Measurements from ENCODE around the gene CATSPERD.
A peak's percentile ranks its signal among the peaks of the same experiment; 100 is the strongest.

The CATSPERD gene

GRCh38 chr19:5814852-5815246 is 94.4 kb downstream of the CATSPERD start:
- Histone ChIP-seq H3K4me3 (ENCODE audit: low read length) (no peak overlapping the region), H3K27ac (ENCODE audit: low read depth, low read length) (no peak overlapping the region), H3K36me3 (ENCODE audit: control insufficient read depth, insufficient read depth, low read length) (no peaks in the 10 kb centered on the region), H3K9ac (ENCODE audit: low read length) (no peak overlapping the region), H3K4me1 (ENCODE audit: control insufficient read depth, insufficient read depth, low read length) (no peaks in the 10 kb centered on the region), H3K27me3 (ENCODE audit: control insufficient read depth, insufficient read depth, low read length) (no peaks in the 10 kb centered on the region)

DNA sequence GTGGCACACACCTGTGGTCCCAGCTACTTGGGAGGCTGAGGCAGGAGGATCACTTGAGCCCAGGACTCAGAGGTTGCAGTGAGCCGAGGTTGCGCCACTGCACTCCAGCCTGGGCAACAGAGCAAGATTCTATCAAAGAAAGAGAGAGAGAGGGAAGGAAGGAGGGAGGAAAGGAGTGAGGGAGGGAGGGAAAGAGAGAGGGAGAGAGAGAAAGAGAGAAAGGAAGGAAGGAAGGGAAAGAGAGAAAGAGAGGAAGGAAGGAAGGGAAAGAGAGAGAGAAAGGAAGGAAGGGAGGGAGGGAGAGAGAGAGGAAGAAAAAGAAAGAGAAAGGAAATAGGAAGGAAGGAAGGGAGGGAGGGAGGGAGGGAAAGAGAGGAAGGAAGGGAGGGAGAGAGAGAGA is 96.8 kb downstream of the CATSPERD start:
- Histone ChIP-seq H3K36me3 (ENCODE audit: control insufficient read depth, insufficient read depth, low read length) (no peaks in the 10 kb centered on the region), H3K27me3 (ENCODE audit: control insufficient read depth, insufficient read depth, low read length) (no peaks in the 10 kb centered on the region), H3K4me3 (ENCODE audit: low read length) (no peak overlapping the region), H3K4me1 (ENCODE audit: control insufficient read depth, insufficient read depth, low read length) (no peaks in the 10 kb centered on the region), H3K27ac (ENCODE audit: low read depth, low read length) (no peak overlapping the region), H3K9ac (ENCODE audit: low read length) (no peak overlapping the region)

DNA sequence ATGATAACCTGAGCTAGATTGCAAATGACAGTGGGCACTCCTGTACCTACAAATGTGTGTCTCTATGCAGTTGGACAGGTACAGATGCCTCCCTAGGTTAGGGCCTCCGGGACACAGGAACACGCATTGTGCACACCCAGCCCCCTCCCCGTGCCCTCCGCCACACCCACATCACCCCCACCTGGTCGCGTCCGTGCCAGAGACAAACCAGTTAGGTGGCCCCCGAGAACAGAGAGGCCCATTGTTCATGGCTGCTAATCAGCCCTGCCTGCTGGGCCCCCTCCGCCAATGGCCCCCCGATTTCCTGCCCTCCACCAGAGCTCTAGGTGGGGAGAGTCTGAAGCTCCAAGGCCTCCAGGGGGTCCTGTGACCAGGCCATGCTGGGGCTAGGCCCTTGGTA is 98.2 kb downstream of the CATSPERD start:
- H3K4me1 ChIP-seq (ENCODE audit: control insufficient read depth, insufficient read depth, low read length), result peaks cover 2% of the 10 kb centered on the region
- no peak overlapping the region for H3K27ac ChIP-seq (ENCODE audit: low read depth, low read length)
- H3K9ac ChIP-seq (ENCODE audit: low read length), result no peak overlapping the region
- no peak overlapping the region for H3K4me3 ChIP-seq (ENCODE audit: low read length)
- no peaks in the 10 kb centered on the region for H3K27me3 ChIP-seq (ENCODE audit: control insufficient read depth, insufficient read depth, low read length)
- no peaks in the 10 kb centered on the region for H3K36me3 ChIP-seq (ENCODE audit: control insufficient read depth, insufficient read depth, low read length)

DNA sequence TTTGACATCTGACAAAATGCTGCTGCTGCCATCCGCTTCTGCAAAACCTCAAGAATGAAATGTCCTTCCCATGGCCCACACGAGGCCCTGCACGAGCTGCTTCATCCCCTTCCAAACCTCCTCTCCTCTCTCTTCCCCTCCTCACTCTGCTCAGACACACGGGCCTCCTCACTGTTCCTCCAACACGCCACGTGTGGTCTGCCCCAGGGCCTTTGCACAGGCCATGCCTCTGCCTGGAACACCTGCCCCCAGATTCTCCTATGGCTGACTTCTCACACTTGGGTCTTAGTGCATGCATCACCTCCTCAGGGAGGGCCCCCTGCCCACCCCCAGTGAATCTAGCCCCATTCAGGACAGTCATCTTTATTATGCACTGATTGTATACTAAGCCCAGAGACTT is 100.3 kb downstream of the CATSPERD start:
- Histone ChIP-seq H3K9ac (ENCODE audit: low read length) (no peak overlapping the region), H3K4me1 (ENCODE audit: control insufficient read depth, insufficient read depth, low read length) (peaks cover 2% of the 10 kb centered on the region), H3K27me3 (ENCODE audit: control insufficient read depth, insufficient read depth, low read length) (no peaks in the 10 kb centered on the region), H3K27ac (ENCODE audit: low read depth, low read length) (no peak overlapping the region), H3K4me3 (ENCODE audit: low read length) (no peak overlapping the region), H3K36me3 (ENCODE audit: control insufficient read depth, insufficient read depth, low read length) (no peaks in the 10 kb centered on the region)

DNA sequence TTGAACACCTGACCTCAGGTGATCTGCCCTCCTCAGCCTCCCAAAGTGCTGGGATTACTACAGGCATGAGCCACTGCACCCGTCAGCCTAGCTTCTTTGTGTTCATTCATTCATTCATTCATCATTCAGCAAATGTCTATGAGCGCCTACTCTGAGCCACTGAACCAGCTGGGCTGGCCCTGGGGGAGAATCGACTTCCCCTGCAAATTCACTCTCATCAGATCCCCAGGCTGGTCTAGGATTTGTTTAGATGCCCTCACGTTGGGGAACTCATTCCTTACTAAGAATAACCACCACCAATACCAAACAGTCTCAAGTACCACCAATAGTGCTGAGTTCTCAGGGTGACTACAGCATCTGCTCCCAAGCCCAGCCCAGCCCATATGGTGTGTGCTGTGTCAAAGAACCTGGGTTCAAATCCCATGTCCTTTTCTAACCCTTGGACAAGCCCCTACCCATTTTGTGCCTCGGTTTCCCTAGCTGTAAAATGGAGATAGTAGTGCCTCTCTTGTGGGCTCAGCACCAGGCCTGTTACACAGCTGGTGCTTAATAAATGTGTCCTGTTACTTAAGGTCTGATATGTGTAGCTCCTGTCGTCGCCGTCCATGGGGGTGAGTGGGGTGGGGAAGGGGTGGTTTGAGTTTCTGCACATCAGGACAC is 101.2 kb downstream of the CATSPERD start:
- H3K9ac ChIP-seq (ENCODE audit: low read length), result no peak overlapping the region
- no peak overlapping the region for H3K27ac ChIP-seq (ENCODE audit: low read depth, low read length)
- H3K27me3 ChIP-seq (ENCODE audit: control insufficient read depth, insufficient read depth, low read length), result no peaks in the 10 kb centered on the region
- H3K4me1 ChIP-seq (ENCODE audit: control insufficient read depth, insufficient read depth, low read length), result peaks cover 3% of the 10 kb centered on the region
- H3K4me3 ChIP-seq (ENCODE audit: low read length), result no peak overlapping the region
- H3K36me3 ChIP-seq (ENCODE audit: control insufficient read depth, insufficient read depth, low read length), result no peaks in the 10 kb centered on the region

- Histone ChIP-seq H3K4me1 (ENCODE audit: control insufficient read depth, insufficient read depth, low read length) (peaks cover 9% of the 10 kb centered on the region), H3K4me3 (ENCODE audit: low read length) (no peak overlapping the region), H3K27me3 (ENCODE audit: control insufficient read depth, insufficient read depth, low read length) (no peaks in the 10 kb centered on the region), H3K9ac (ENCODE audit: low read length) (no peak overlapping the region), H3K27ac (ENCODE audit: low read depth, low read length) (no peak overlapping the region), H3K36me3 (ENCODE audit: control insufficient read depth, insufficient read depth, low read length) (no peaks in the 10 kb centered on the region)
Observed at GRCh38 chr19:5822181-5822844, 101.9 kb downstream of the CATSPERD start.

GRCh38 chr19:5823579-5824281 is 103.3 kb downstream of the CATSPERD start:
- Histone ChIP-seq H3K4me3 (ENCODE audit: low read length) (no peak overlapping the region), H3K27me3 (ENCODE audit: control insufficient read depth, insufficient read depth, low read length) (no peaks in the 10 kb centered on the region), H3K9ac (ENCODE audit: low read length) (no peak overlapping the region), H3K36me3 (ENCODE audit: control insufficient read depth, insufficient read depth, low read length) (no peaks in the 10 kb centered on the region), H3K27ac (ENCODE audit: low read depth, low read length) (no peak overlapping the region), H3K4me1 (ENCODE audit: control insufficient read depth, insufficient read depth, low read length) (peaks cover 13% of the 10 kb centered on the region)

DNA sequence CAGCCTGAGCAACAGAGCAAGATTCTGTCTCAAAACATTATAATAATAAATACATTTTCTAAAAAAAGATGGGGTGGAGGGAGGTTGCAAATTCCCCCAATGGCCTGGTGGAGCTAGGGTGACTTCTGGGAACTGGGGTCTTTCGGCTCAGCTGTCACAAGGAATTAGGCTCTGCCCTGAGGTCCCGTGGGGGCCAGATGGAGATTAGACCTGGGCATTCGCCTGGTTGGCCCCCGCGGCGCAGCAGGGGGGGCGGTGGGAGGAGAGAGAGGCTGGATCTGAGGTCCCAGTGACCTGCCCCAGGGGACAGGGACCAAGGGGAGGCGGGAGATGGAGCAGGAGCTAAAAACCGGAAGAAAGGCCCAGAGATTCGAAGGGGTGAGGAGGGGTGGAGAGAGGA is 104.3 kb downstream of the CATSPERD start:
- Histone ChIP-seq H3K27me3 (ENCODE audit: control insufficient read depth, insufficient read depth, low read length) (no peaks in the 10 kb centered on the region), H3K9ac (ENCODE audit: low read length) (no peak overlapping the region), H3K27ac (ENCODE audit: low read depth, low read length) (no peak overlapping the region), H3K36me3 (ENCODE audit: control insufficient read depth, insufficient read depth, low read length) (no peaks in the 10 kb centered on the region), H3K4me1 (ENCODE audit: control insufficient read depth, insufficient read depth, low read length) (peaks cover 16% of the 10 kb centered on the region), H3K4me3 (ENCODE audit: low read length) (no peak overlapping the region)

GRCh38 chr19:5825178-5825577 is 104.7 kb downstream of the CATSPERD start:
- no peak overlapping the region for H3K27ac ChIP-seq (ENCODE audit: low read depth, low read length)
- no peaks in the 10 kb centered on the region for H3K36me3 ChIP-seq (ENCODE audit: control insufficient read depth, insufficient read depth, low read length)
- no peak overlapping the region for H3K4me3 ChIP-seq (ENCODE audit: low read length)
- no peak overlapping the region for H3K9ac ChIP-seq (ENCODE audit: low read length)
- peaks cover 16% of the 10 kb centered on the region for H3K4me1 ChIP-seq (ENCODE audit: control insufficient read depth, insufficient read depth, low read length)
- no peaks in the 10 kb centered on the region for H3K27me3 ChIP-seq (ENCODE audit: control insufficient read depth, insufficient read depth, low read length)

- peak overlapping the region; percentile 64 for H3K4me3 ChIP-seq (ENCODE audit: low read length)
- H3K27ac ChIP-seq (ENCODE audit: low read depth, low read length), result peak overlapping the region; percentile 83
- H3K27me3 ChIP-seq (ENCODE audit: control insufficient read depth, insufficient read depth, low read length), result no peaks in the 10 kb centered on the region
- H3K9ac ChIP-seq (ENCODE audit: low read length), result no peak overlapping the region
- peaks cover 16% of the 10 kb centered on the region for H3K4me1 ChIP-seq (ENCODE audit: control insufficient read depth, insufficient read depth, low read length)
- no peaks in the 10 kb centered on the region for H3K36me3 ChIP-seq (ENCODE audit: control insufficient read depth, insufficient read depth, low read length)
Observed at GRCh38 chr19:5826531-5827341, 106.3 kb downstream of the CATSPERD start.

DNA sequence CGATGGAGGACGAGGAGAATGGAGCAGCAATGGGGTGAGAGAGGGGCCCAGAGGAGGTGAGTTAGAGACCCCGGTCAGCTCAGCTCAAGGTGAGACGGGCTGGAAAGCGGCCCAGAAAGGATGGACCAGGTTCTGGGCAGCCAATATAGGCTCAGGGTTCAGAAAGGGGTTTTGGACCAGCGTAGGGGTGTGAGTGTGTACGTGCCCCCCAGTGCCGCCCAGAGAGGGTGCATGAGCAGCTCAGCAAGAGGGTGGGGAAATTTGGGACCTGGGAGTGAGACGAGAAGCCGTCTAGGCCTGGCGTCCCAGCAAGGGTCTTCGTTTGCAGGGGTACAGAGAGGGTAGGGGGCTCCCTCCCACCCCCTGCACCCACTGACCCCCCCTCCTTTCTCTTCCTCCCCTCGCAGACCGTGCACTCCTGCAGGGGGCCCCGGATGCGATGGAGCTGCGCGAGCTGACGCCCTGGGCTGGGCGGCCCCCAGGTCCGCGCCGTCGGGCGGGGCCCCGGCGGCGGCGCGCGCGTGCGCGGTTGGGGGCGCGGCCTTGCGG is 107.0 kb downstream of the CATSPERD start:
- peak overlapping the region; percentile 64 for H3K4me3 ChIP-seq (ENCODE audit: low read length)
- H3K27ac ChIP-seq (ENCODE audit: low read depth, low read length), result peak overlapping the region; percentile 83
- H3K27me3 ChIP-seq (ENCODE audit: control insufficient read depth, insufficient read depth, low read length), result no peaks in the 10 kb centered on the region
- no peak overlapping the region for H3K9ac ChIP-seq (ENCODE audit: low read length)
- H3K4me1 ChIP-seq (ENCODE audit: control insufficient read depth, insufficient read depth, low read length), result peaks cover 15% of the 10 kb centered on the region
- no peaks in the 10 kb centered on the region for H3K36me3 ChIP-seq (ENCODE audit: control insufficient read depth, insufficient read depth, low read length)
